HCT116 (cell line): ENCODE data around the gene AIRE. TPM values are rescaled to one million over a fixed set of nuclear protein-coding genes. Genes with fewer than 3 reads are reported as not detected.

ENCODE experiments used
- ATAC-seq: fragments of 200-7000 bp; cut with Tn5 transposase; 2 replicates; pipeline ENCODE4 v1.9.1; 2020; ENCODE audit warnings: mild to moderate bottlenecking, moderate library complexity
- BruUV-seq: library from RNA; stranded (reverse); fragments of 400-500 nt; replicated peaks from 2 replicates; lab custom pipeline; 2021; lab: Mats Ljungman, UMichigan
- CTCF ChIA-PET: fragments of 300-600 bp; sonication (Branson Sonifier 250); formaldehyde crosslinking; loops from one replicate; lab custom pipeline; 2021; ENCODE audit warnings: antibody characterized with exemption; lab: Charles Lee
- POLR2A ChIA-PET: fragments of 300-600, 350-600 bp; sonication (Branson Sonifier 250); formaldehyde crosslinking; loops from one replicate; lab custom pipeline; 2021; ENCODE audit warnings: antibody characterized with exemption; lab: Charles Lee
- RAD21 ChIA-PET, 2 experiments: fragments of 300-600 bp; sonication (Branson Sonifier 250); formaldehyde crosslinking; loops; one replicate each; lab custom pipeline; 2023; ENCODE audit warnings: low total read pairs in 2 of 2; ENCODE audit not compliant: uncharacterized antibody in 2 of 2, unreplicated experiment in 2 of 2, low non-redundant PET in 1 of 2; lab: Charles Lee
- DNase-seq: peaks from one replicate; pipeline ENCODE4 v3.0.0-alpha.2; 2010; ENCODE audit warnings: low read depth, low spot score
- H2AFZ ChIP-seq: fragments of 200-600 bp; shearing (Covaris generic), sonication (generic); 2 replicates; pipeline ENCODE4 v1.6.1; 2017; ENCODE audit warnings: low read depth, mixed run types, mixed read lengths, antibody characterized with exemption, low read length; ENCODE audit not compliant: poor library complexity, severe bottlenecking
- H3K27ac ChIP-seq: 2 replicates; pipeline ENCODE4 v1.5.1; 2012; ENCODE audit warnings: low read depth, low read length
- H3K27me3 ChIP-seq: fragments of 200-600 bp; sonication (generic); 2 replicates; pipeline ENCODE4 v1.6.1; 2016; ENCODE audit warnings: mixed run types, low read length, mixed read lengths; ENCODE audit not compliant: insufficient read depth
- H3K36me3 ChIP-seq, 2 experiments: fragments of 200-500 bp in 1 of 2; fragments of 200-600 bp in 1 of 2; sonication (Bioruptor generic) in 1 of 2; sonication (generic) in 1 of 2; 2 replicates each; pipeline versions ENCODE4 v1.5.1 to v1.6.1; 2014 to 2016; ENCODE audit warnings: low read length in 2 of 2, inconsistent platforms in 1 of 2, mixed read lengths in 1 of 2, mixed run types in 1 of 2; ENCODE audit not compliant: insufficient read depth in 2 of 2, control insufficient read depth in 1 of 2
- H3K4me1 ChIP-seq, 2 experiments: fragments of 200-600 bp in 1 of 2; sonication (generic) in 1 of 2; 2 replicates each; pipeline versions ENCODE4 v1.5.1 to v1.6.1; 2012 to 2017; ENCODE audit warnings: low read length in 2 of 2, inconsistent platforms in 1 of 2, mild to moderate bottlenecking in 1 of 2, mixed read lengths in 1 of 2, mixed run types in 1 of 2, moderate library complexity in 1 of 2; ENCODE audit not compliant: insufficient read depth in 2 of 2, control insufficient read depth in 1 of 2
- H3K4me2 ChIP-seq: fragments of 200-600 bp; sonication (generic); 2 replicates; pipeline ENCODE4 v1.6.1; 2017; ENCODE audit warnings: mixed run types, low read length, mixed read lengths
- H3K4me3 ChIP-seq, 2 experiments: fragments of 200-600 bp in 1 of 2; sonication (generic) in 1 of 2; replicated peaks in 1 of 2; 2 replicates each; pipeline ENCODE4 v1.5.1; 2011 to 2016; ENCODE audit warnings: low read length in 2 of 2, control low read depth in 1 of 2, low read depth in 1 of 2, mild to moderate bottlenecking in 1 of 2, mixed read lengths in 1 of 2, mixed run types in 1 of 2
- H3K79me2 ChIP-seq: fragments of 200-600 bp; sonication (generic); 2 replicates; pipeline ENCODE4 v1.6.1; 2017; ENCODE audit warnings: mild to moderate bottlenecking, mixed run types, low read length, moderate library complexity, mixed read lengths; ENCODE audit not compliant: insufficient read depth
- H3K9ac ChIP-seq: fragments of 200-600 bp; sonication (generic); 2 replicates; pipeline ENCODE4 v1.6.1; 2016; ENCODE audit warnings: low read length, mixed read lengths
- H3K9me2 ChIP-seq: fragments of 200-600 bp; sonication (generic), shearing (Covaris generic); 2 replicates; pipeline ENCODE4 v1.6.1; 2017; ENCODE audit warnings: mixed run types, mild to moderate bottlenecking, moderate library complexity; ENCODE audit not compliant: insufficient read depth
- H3K9me3 ChIP-seq, 2 experiments: fragments of 200-500 bp in 1 of 2; fragments of 200-600 bp in 1 of 2; sonication (Bioruptor generic) in 1 of 2; sonication (generic) in 1 of 2; 2 replicates each; pipeline ENCODE4 v1.6.1; 2014 to 2017; ENCODE audit warnings: low read length in 2 of 2, mixed read lengths in 2 of 2, inconsistent platforms in 1 of 2, low read depth in 1 of 2, mild to moderate bottlenecking in 1 of 2, mixed run types in 1 of 2, moderate library complexity in 1 of 2; ENCODE audit not compliant: control insufficient read depth in 1 of 2, insufficient read depth in 1 of 2
- H4K20me1 ChIP-seq: fragments of 200-600 bp; sonication (generic), shearing (Covaris generic); 2 replicates; pipeline ENCODE4 v1.6.1; 2017; ENCODE audit warnings: mixed run types, mild to moderate bottlenecking, moderate library complexity; ENCODE audit not compliant: insufficient read depth
- CTCF ChIP-seq, 3 experiments: fragments of 200-600 bp in 1 of 3; sonication (generic) in 1 of 3; IDR thresholded peaks in 2 of 3; conservative IDR thresholded peaks in 1 of 3; 2 replicates each; pipeline ENCODE4 v1.5.1; 2012 to 2017; ENCODE audit warnings: low read depth in 2 of 3, low read length in 2 of 3, antibody characterized with exemption in 1 of 3, borderline replicate concordance in 1 of 3, control low read depth in 1 of 3, mild to moderate bottlenecking in 1 of 3, mixed read lengths in 1 of 3, mixed run types in 1 of 3, moderate library complexity in 1 of 3; ENCODE audit not compliant: insufficient read depth in 1 of 3
- EGR1 ChIP-seq: IDR thresholded peaks from 2 replicates; pipeline ENCODE4 v1.6.1; 2012; ENCODE audit warnings: low read depth
- ELF1 ChIP-seq: IDR thresholded peaks from 2 replicates; pipeline ENCODE4 v1.6.1; 2012; ENCODE audit warnings: low read depth, borderline replicate concordance
- EZH2 ChIP-seq: fragments of 200-600 bp; sonication (generic); IDR thresholded peaks from 2 replicates; pipeline ENCODE4 v1.6.1; 2017; ENCODE audit warnings: antibody characterized with exemption, mixed run types
- FOSL1 ChIP-seq: IDR thresholded peaks from 2 replicates; pipeline ENCODE4 v1.6.1; 2012; ENCODE audit warnings: low read depth
- SIN3A ChIP-seq: IDR thresholded peaks from 2 replicates; pipeline ENCODE4 v1.6.1; 2012; ENCODE audit warnings: low read depth
- TCF7L2 ChIP-seq: IDR thresholded peaks from 2 replicates; pipeline ENCODE4 v1.7.0; 2011; ENCODE audit warnings: borderline replicate concordance, inconsistent platforms; ENCODE audit not compliant: insufficient read depth, insufficient read length; ENCODE audit errors: extremely low read depth
- ZFX ChIP-seq: fragments of 450-650 bp; IDR thresholded peaks from 2 replicates; pipeline ENCODE4 v1.6.1; 2017
- intact Hi-C: fragments of 100-400 bp; cut with micrococcal nuclease; formaldehyde crosslinking; loops from 2 replicates; pipeline ENCODE4 v1.10.0; 2022
- total RNA-seq: library from RNA; stranded (reverse); gene quantifications from one replicate; pipeline ENCODE4 v1.2.1, GENCODE V29; 2021; ENCODE audit not compliant: unreplicated experiment
- TF ChIP-seq, protein P1 (sequence below): IDR thresholded peaks from 2 replicates; pipeline ENCODE4 v1.6.1; 2011; ENCODE audit warnings: mild to moderate bottlenecking, low read length, moderate library complexity; ENCODE audit not compliant: insufficient replicate concordance; ENCODE audit errors: extremely low read depth
- TF ChIP-seq, protein P2 (sequence below): IDR thresholded peaks from 2 replicates; pipeline ENCODE4 v1.6.1; 2012; ENCODE audit warnings: low read depth
- TF ChIP-seq, protein P3 (sequence below): IDR thresholded peaks from 2 replicates; pipeline ENCODE4 v1.6.1; 2012

The AIRE gene
- total RNA-seq, 1 experiment from 2014 or later: not detected

GRCh38 chr21:44292812-44293195 is 7.1 kb downstream of the AIRE start (continued):
- TF ChIP-seq, protein P1, sequence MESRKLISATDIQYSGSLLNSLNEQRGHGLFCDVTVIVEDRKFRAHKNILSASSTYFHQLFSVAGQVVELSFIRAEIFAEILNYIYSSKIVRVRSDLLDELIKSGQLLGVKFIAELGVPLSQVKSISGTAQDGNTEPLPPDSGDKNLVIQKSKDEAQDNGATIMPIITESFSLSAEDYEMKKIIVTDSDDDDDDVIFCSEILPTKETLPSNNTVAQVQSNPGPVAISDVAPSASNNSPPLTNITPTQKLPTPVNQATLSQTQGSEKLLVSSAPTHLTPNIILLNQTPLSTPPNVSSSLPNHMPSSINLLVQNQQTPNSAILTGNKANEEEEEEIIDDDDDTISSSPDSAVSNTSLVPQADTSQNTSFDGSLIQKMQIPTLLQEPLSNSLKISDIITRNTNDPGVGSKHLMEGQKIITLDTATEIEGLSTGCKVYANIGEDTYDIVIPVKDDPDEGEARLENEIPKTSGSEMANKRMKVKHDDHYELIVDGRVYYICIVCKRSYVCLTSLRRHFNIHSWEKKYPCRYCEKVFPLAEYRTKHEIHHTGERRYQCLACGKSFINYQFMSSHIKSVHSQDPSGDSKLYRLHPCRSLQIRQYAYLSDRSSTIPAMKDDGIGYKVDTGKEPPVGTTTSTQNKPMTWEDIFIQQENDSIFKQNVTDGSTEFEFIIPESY: no peak
- TF ChIP-seq ELF1 (no peak), ZFX (no peak)
- TF ChIP-seq, protein P2, sequence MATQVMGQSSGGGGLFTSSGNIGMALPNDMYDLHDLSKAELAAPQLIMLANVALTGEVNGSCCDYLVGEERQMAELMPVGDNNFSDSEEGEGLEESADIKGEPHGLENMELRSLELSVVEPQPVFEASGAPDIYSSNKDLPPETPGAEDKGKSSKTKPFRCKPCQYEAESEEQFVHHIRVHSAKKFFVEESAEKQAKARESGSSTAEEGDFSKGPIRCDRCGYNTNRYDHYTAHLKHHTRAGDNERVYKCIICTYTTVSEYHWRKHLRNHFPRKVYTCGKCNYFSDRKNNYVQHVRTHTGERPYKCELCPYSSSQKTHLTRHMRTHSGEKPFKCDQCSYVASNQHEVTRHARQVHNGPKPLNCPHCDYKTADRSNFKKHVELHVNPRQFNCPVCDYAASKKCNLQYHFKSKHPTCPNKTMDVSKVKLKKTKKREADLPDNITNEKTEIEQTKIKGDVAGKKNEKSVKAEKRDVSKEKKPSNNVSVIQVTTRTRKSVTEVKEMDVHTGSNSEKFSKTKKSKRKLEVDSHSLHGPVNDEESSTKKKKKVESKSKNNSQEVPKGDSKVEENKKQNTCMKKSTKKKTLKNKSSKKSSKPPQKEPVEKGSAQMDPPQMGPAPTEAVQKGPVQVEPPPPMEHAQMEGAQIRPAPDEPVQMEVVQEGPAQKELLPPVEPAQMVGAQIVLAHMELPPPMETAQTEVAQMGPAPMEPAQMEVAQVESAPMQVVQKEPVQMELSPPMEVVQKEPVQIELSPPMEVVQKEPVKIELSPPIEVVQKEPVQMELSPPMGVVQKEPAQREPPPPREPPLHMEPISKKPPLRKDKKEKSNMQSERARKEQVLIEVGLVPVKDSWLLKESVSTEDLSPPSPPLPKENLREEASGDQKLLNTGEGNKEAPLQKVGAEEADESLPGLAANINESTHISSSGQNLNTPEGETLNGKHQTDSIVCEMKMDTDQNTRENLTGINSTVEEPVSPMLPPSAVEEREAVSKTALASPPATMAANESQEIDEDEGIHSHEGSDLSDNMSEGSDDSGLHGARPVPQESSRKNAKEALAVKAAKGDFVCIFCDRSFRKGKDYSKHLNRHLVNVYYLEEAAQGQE: no peak

GRCh38 chr21:44293551-44294231 is 8.0 kb downstream of the AIRE start:
- H3K9me2 ChIP-seq: no peaks in the 10 kb centered on the region
- no peak overlapping the region for H3K27ac ChIP-seq
- H3K36me3 ChIP-seq: no peaks in the 10 kb centered on the region
- H2AFZ ChIP-seq: no peak overlapping the region
- intact Hi-C loops: no loop called here
- no peak for ATAC-seq
- TF ChIP-seq, protein P1: no peak
- TF ChIP-seq FOSL1: no peak
- TF ChIP-seq EZH2: no peak
- no peak for TF ChIP-seq CTCF (IDR thresholded peaks at IDR 0.05 in 2 of 3, conservative IDR thresholded peaks at IDR 0.05 in 1 of 3; ENCODE audit: borderline replicate concordance in 1 of 3, insufficient read depth in 1 of 3, low read depth in 2 of 3, low read length in 2 of 3)
- no peak for TF ChIP-seq SIN3A
- TF ChIP-seq TCF7L2: no peak
- no peak for TF ChIP-seq ELF1
- TF ChIP-seq EGR1: no peak
- TF ChIP-seq, protein P3, sequence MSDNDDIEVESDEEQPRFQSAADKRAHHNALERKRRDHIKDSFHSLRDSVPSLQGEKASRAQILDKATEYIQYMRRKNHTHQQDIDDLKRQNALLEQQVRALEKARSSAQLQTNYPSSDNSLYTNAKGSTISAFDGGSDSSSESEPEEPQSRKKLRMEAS: no peak
- no peaks in the 10 kb centered on the region for H3K9me3 ChIP-seq
- H4K20me1 ChIP-seq: no peaks in the 10 kb centered on the region
- H3K4me2 ChIP-seq: no peak overlapping the region
- H3K9ac ChIP-seq: no peak overlapping the region
- H3K4me3 ChIP-seq: no peak overlapping the region
- H3K79me2 ChIP-seq: no peaks in the 10 kb centered on the region
- H3K4me1 ChIP-seq: peaks cover 5 to 18% of the 10 kb centered on the region in 2 experiments
- ChIA-PET RAD21 (no interaction called here), CTCF (no interaction called here), POLR2A (no interaction called here)
- DNase-seq: no peak
- no TSS peak for BruUV-seq
- no peaks in the 10 kb centered on the region for H3K27me3 ChIP-seq
